Testis (tissue), 2 donors: ENCODE measurements around the gene DPF3.

Experiments used
- CTCF ChIP-seq, 3 experiments: fragments of 450-650 bp in 2 of 3; fragments of 200-600 bp in 1 of 3; sonication (generic) in 1 of 3; IDR thresholded peaks; one replicate each; pipeline ENCODE4 v1.5.1; 2016 to 2019; ENCODE audit warnings: antibody characterized with exemption in 3 of 3, mild to moderate bottlenecking in 2 of 3, moderate library complexity in 1 of 3
- POLR2A ChIP-seq: fragments of 450-650 bp; IDR thresholded peaks from one replicate; pipeline ENCODE4 v1.6.1; 2017; ENCODE audit warnings: antibody characterized with exemption, mild to moderate bottlenecking, moderate library complexity

- TF ChIP-seq CTCF (IDR thresholded peaks at IDR 0.05): no peak
- no peak for TF ChIP-seq POLR2A
These were observed 15.3 kb upstream of the DPF3 start for GRCh38 chr14:72909163-72909562.
